HG02763 (cell line): ENCODE data around the gene JAKMIP3.

Experiments
- ATAC-seq: cut with Tn5 transposase; IDR thresholded peaks from one replicate; pipeline ENCODE4 v1.9.1; 2021; ENCODE audit warnings: mild to moderate bottlenecking, moderate library complexity; ENCODE audit not compliant: unreplicated experiment

JAKMIP3 gene

GRCh38 chr10:132097609-132098377, 32.0 kb downstream of the JAKMIP3 start:
- ATAC-seq, result no peak

GRCh38 chr10:132098539-132099388, 33.0 kb downstream of the JAKMIP3 start:
- no peak for ATAC-seq

GRCh38 chr10:132099389-132100090, 33.8 kb downstream of the JAKMIP3 start:
- ATAC-seq, result no peak

- ATAC-seq, result no peak
Observed at GRCh38 chr10:132100091-132100481, 34.3 kb downstream of the JAKMIP3 start.

GRCh38 chr10:132100556-132101349, 35.0 kb downstream of the JAKMIP3 start:
- no peak for ATAC-seq

DNA sequence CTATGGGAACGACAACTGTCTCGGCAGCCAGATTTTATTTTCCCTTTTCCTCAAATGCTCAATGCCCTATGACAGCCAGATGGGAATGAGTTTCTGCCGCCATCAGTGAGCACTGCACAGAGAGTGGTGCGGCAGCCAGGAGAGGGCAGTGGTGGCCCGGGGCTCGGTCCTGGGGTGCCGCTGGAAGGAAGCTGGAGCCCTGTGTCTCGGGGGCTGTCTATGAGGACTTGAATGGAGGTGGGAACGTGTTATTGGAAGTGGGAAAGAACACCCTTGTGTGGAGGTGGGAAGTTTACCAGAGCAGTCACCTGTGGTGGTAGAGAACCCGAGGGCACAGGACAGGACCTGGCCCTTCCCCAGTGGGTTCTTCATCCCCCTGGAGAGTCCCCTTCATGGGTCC, 35.8 kb downstream of the JAKMIP3 start:
- ATAC-seq, result no peak

DNA sequence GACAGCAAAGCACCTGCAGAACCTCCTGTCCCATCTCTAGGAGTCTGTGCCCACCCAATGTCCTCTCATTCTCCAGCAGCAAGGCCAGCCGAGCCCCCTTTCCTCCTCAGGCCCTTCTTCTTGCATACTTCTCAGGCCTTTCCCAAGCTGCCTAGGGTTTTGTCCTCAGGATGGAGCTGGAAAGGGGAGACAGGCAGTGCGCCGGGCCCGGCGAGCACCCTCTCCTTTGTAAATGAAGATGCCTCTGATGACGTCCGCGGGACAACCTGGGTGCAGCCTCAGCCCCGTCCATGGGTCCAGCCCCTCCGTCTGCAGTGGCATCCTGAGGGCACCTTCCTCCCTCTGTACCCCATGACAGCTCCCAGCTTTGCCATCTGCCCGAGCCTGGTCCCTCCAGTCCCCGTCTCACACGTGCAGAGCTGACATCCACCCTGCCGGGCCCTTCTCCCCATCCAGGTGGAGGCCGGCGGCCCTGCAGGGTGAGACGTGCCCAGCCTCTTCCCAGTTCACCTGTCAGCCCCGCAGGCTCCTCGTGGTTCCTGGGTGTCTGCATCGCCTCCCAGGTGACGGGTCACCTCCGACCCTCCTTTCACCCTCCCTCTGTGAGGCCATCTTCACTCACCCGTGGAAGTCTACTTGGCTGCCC, 36.4 kb downstream of the JAKMIP3 start:
- ATAC-seq, result no peak

- ATAC-seq, result no peak
Observed at GRCh38 chr10:132102717-132103110, 37.0 kb downstream of the JAKMIP3 start.

- no peak for ATAC-seq
Observed at GRCh38 chr10:132103116-132103910, 37.6 kb downstream of the JAKMIP3 start.

GRCh38 chr10:132104062-132104461, 38.3 kb downstream of the JAKMIP3 start:
- no peak for ATAC-seq

DNA sequence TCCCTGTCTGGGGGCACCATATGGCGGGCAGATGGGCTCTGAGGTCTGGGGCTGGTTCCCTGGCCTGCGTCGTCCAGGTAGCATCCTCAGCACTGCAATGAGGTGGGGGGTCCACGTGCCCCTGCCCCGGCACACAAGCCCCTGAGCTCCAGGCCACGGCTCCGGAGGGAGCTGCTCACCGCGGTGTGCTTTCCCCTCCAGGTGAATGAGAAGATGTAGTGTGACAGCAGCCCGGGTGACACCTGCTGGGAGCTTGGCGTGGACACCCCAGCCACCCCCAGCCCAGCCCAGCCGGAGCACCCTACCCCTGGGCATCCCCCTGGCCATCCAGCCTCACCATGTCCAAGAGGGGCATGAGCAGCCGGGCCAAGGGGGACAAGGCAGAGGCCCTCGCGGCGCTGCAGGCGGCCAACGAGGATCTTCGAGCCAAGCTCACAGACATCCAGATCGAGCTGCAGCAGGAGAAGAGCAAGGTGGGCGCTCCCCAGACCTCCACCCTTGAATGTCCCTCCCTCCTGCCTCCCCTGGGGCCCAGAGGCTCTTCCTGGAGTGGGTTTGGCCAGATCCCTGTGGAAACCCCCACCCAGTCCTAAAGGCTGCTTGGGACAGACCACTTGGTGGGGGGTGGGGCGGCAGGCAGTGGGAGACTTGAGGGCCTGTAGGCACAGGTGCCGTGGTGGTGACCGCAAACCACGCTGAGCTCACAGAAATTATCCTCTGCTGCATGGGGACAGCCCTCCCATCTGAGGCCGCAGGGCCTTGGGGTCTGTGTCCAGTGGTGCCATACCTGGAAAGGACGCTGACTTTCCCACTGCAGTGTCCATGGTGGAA, 38.9 kb downstream of the JAKMIP3 start:
- no peak for ATAC-seq

- ATAC-seq, result no peak
Observed at GRCh38 chr10:132105302-132105995, 39.7 kb downstream of the JAKMIP3 start.

GRCh38 chr10:132106431-132106830, 40.7 kb downstream of the JAKMIP3 start:
- ATAC-seq, result no peak

- no peak for ATAC-seq
Observed at GRCh38 chr10:132107186-132107948, 41.6 kb downstream of the JAKMIP3 start.

DNA sequence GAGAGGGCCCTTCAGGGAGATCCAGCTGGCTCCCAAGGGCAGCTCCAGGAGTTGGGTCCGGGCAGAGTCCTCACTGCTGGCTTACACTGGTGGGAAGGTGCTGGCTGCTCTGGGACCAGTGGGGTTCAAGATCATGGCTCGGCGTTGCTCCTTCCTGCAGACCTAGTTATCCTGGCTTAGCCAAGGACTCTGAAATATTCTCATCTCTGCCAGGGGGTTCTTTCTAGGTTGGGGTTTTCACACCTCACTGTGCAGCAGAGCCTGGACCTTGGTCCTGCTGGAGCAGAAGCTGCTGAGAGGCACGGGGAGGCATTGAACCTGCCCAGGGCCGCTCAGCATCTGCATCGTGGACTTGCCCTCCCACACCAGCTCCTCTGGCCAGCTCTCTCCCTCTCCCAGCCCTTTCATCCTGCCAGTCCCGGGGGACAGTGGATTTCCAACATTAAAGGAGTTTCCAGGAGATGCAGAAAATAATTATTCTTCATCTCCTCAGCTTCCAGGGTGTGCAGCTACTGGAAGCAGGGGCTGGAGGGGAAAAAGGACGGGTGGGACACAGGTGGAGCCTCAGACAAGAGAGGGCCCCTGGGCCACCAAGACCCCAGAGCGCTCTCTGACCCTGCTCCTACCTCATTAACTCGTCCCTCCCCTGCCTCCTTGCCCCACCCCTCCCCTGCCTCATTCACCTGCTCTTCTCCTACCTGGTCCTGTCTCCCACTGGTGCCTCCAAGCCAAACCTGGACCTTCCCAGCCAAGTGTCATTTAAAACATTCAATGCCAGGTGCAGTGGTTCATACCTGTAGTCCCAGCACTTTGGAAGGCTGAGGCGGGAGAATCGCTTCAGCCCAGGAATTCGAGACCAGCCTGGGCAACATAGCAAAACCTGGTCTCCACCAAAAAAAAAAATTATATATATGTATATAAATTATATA, 42.5 kb downstream of the JAKMIP3 start:
- ATAC-seq, result no peak
